Measurements from ENCODE around the gene ADGRG6.

ADGRG6 gene

GRCh38 chr6:142353690-142354089 is 51.9 kb downstream of the ADGRG6 start:
- DNase-seq = no peak

GRCh38 chr6:142354650-142355049 is 52.8 kb downstream of the ADGRG6 start:
- no peak for DNase-seq

GRCh38 chr6:142355520-142356174 is 53.8 kb downstream of the ADGRG6 start:
- no peak for DNase-seq

GRCh38 chr6:142356201-142356883 is 54.5 kb downstream of the ADGRG6 start:
- peak; percentile 47 for DNase-seq

GRCh38 chr6:142356884-142357225 is 55.0 kb downstream of the ADGRG6 start:
- DNase-seq = no peak

- DNase-seq = peak; percentile 46
Observed at GRCh38 chr6:142357879-142358278, 56.1 kb downstream of the ADGRG6 start.

GRCh38 chr6:142359271-142359960 is 57.6 kb downstream of the ADGRG6 start:
- no peak for DNase-seq

GRCh38 chr6:142361345-142361744 is 59.5 kb downstream of the ADGRG6 start:
- DNase-seq = no peak

- peak; percentile 93 for DNase-seq
Observed at GRCh38 chr6:142361779-142362750, 60.3 kb downstream of the ADGRG6 start.

GRCh38 chr6:142367061-142367460 is 65.3 kb downstream of the ADGRG6 start:
- no peak for DNase-seq

GRCh38 chr6:142367501-142368018 is 65.8 kb downstream of the ADGRG6 start:
- no peak for DNase-seq

- DNase-seq = no peak
Observed at GRCh38 chr6:142369266-142369665, 67.5 kb downstream of the ADGRG6 start.

GRCh38 chr6:142372348-142372747 is 70.5 kb downstream of the ADGRG6 start:
- peak; percentile 55 for DNase-seq

- DNase-seq = peak; percentile 12
Observed at GRCh38 chr6:142373268-142374090, 71.7 kb downstream of the ADGRG6 start.

- no peak for DNase-seq
Observed at GRCh38 chr6:142374091-142374770, 72.4 kb downstream of the ADGRG6 start.

GRCh38 chr6:142374965-142375733 is 73.3 kb downstream of the ADGRG6 start:
- peak; percentile 98 for DNase-seq

GRCh38 chr6:142376115-142376514 is 74.3 kb downstream of the ADGRG6 start:
- no peak for DNase-seq

- peak; percentile 37 for DNase-seq
Observed at GRCh38 chr6:142376800-142377496, 75.1 kb downstream of the ADGRG6 start.

GRCh38 chr6:142377497-142377848 is 75.7 kb downstream of the ADGRG6 start:
- no peak for DNase-seq
